GF-D8 (cell line): ENCODE measurements around the gene C14orf132.
"Not testable (repeated sequence)": the region's sequence is repeated elsewhere in the genome, so short reads cannot be mapped to it uniquely, and the experiment has no call there.

ENCODE experiments used
- DNase-seq: peaks from one replicate; lab custom pipeline; 2025; lab: John Stamatoyannopoulos, UW

C14orf132 gene

GRCh38 chr14:96038920-96039632 lies at the start of gene C14orf132:
Gene C14orf132, plus strand, starts transcription at chr14:96039362. Its CDS starts 139 bp downstream, at chr14:96039501.
- no peak for DNase-seq

- no peak for DNase-seq
These were observed 45.2 kb upstream of the C14orf132 start for GRCh38 chr14:95993768-95994592.

GRCh38 chr14:95994593-95994928 lies 44.6 kb upstream of the C14orf132 start:
- no peak for DNase-seq

GRCh38 chr14:95998656-95999055 lies 40.5 kb upstream of the C14orf132 start:
- DNase-seq, result no peak

- DNase-seq, result no peak
These were observed 37.2 kb upstream of the C14orf132 start for GRCh38 chr14:96001866-96002497.

GRCh38 chr14:96002498-96002884 lies 36.7 kb upstream of the C14orf132 start:
- no peak for DNase-seq

GRCh38 chr14:96011131-96011530 lies 28.0 kb upstream of the C14orf132 start:
- DNase-seq, result no peak

GRCh38 chr14:96011607-96012006 lies 27.6 kb upstream of the C14orf132 start:
- DNase-seq, result no peak

GRCh38 chr14:96012757-96013156 lies 26.4 kb upstream of the C14orf132 start:
- not testable (repeated sequence) for DNase-seq

GRCh38 chr14:96014176-96014575 lies 25.0 kb upstream of the C14orf132 start:
- no peak for DNase-seq

- DNase-seq, result no peak
These were observed 22.5 kb upstream of the C14orf132 start for GRCh38 chr14:96016501-96017160.

- no peak for DNase-seq
These were observed 21.3 kb upstream of the C14orf132 start for GRCh38 chr14:96017882-96018281.

- no peak for DNase-seq
These were observed 11.5 kb upstream of the C14orf132 start for GRCh38 chr14:96027431-96028355.

GRCh38 chr14:96029089-96029645 lies 10.0 kb upstream of the C14orf132 start:
- no peak for DNase-seq

GRCh38 chr14:96030108-96030760 lies 8.9 kb upstream of the C14orf132 start:
- no peak for DNase-seq

GRCh38 chr14:96031691-96032090 lies 7.5 kb upstream of the C14orf132 start:
- no peak for DNase-seq

- DNase-seq, result no peak
These were observed 3.7 kb upstream of the C14orf132 start for GRCh38 chr14:96035456-96035855.

GRCh38 chr14:96037891-96038557 lies 1.1 kb upstream of the C14orf132 start:
- DNase-seq, result no peak

GRCh38 chr14:96038558-96038919 lies 623 bp upstream of the C14orf132 start:
- DNase-seq, result no peak
